NCI-H2081 treated with DMSO at 0.1 percent for 48 hours (cell line): ENCODE measurements around the gene PRND.
"Not testable (repeated sequence)": the region's sequence is repeated elsewhere in the genome, so short reads cannot be mapped to it uniquely, and the experiment has no call there.

ENCODE experiments used
- DNase-seq: peaks from one replicate; lab custom pipeline; 2025; lab: John Stamatoyannopoulos, UW

PRND gene, protein sequence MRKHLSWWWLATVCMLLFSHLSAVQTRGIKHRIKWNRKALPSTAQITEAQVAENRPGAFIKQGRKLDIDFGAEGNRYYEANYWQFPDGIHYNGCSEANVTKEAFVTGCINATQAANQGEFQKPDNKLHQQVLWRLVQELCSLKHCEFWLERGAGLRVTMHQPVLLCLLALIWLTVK

GRCh38 chr20:4721719-4722118 lies at the start of gene PRND:
TSS of gene PRND (plus strand) at chr20:4721909. CDS start at chr20:4724552, 2,643 bp downstream.
- no peak for DNase-seq

DNA sequence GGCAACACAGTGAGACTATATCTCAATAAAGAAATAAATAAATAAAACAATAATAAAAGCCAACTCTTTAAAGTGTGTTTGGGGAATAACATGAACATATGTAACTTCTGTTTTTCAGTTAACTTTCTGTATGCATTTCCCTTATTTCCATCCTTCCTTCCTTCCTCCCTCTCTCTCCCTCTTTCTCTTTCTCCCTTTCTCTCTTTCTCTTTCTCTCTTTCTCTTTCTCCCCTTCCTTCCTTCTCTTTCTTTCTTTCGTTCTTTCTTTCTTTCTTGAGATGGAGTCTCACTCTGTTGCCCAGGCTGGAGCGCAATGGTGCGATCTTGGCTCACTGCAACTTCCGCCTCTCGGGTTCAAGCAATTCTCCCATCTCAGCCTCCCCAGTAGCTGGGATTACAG lies 48.8 kb upstream of the PRND start:
- no peak for DNase-seq

DNA sequence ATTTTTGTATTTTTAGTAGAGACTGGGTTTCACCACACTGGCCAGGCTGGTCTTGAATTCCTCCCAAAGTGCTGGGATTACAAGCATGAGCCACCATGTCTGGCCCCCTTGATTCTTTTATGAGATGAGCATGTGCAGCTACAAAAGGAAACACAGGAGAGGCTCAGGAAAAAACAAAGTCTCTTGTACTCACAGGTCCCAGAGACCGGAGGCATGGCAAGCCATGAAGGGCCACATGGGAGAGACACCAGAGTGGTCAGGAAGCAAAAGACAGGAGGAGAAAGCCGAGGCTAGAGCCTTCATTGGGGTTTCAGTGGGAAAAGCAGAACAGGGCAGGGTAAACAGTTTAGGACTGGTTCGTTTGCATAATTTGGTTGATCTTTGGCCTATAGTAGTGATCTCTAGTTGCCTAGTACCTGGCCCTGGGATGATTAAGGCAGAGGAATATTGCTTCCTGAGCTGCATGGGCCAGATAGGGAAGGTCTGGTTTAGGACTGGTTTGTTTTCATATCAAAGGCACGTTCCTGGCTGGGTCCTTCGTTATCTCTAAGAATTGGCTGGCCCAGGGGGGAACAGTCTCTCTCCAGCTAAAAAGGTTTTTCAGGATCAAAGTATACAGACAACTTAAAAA lies 48.2 kb upstream of the PRND start:
- no peak for DNase-seq

DNA sequence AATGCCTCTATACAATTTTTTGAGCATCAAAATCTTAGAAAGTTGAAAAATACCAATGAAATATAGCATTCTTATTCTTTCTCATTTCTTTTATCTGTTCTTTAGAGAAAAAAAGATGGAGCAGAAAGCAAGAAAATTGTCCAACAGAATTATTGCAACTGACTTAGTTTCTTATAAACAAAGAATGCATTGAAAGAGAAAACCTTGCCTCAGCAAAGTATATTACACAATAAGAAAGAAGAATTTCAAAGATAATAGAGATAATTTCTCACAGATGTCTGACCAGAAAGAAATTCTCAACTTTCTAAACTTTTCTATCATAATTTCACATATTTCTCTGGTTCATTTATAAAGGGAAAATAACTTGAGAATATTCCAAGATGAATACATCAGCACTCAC lies 47.0 kb upstream of the PRND start:
- DNase-seq: no peak

GRCh38 chr20:4677846-4678245 lies 43.9 kb upstream of the PRND start:
- DNase-seq: no peak

DNA sequence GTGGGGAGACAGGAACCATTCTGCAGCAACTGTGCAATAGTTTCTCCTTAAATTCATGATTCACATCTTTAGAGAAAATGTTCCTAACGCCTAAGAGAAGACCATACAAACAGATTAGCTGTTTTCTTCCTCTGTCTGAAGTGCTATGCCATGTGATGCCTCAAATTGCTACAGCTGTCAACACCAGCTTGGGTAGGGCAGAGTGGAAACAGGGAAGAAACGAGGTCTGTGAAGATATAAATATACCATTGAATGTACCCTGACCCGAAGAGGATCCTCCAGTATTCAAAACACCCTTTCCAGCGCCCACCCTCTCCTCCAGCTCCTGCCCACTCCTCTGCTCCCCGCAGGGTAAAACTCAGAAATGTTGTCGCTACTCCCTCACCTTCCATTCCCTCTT lies 40.3 kb upstream of the PRND start:
- DNase-seq: no peak

GRCh38 chr20:4681991-4682401 lies 39.7 kb upstream of the PRND start:
- no peak for DNase-seq

DNA sequence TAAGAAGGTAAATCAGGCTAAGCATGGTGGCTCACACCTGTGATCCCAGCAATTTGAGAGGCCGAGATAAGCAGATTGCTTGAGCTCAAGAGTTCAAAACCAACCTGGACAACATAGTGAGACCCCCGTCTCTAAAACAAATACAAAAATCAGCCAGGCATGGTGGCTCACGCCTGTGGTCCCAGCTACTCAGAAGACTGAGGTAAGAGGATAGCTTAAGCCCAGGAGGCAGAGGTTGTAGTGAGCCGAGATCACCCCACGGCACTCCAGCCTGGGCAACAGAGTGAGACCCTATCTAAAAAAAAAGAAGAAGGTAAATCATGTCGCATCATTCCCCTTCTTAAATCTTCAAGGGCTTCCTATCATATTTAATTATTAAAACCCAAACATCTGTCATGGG lies 39.0 kb upstream of the PRND start:
- no peak for DNase-seq

GRCh38 chr20:4683261-4683660 lies 38.4 kb upstream of the PRND start:
- DNase-seq: no peak

- no peak for DNase-seq
These were observed 36.8 kb upstream of the PRND start for GRCh38 chr20:4684837-4685413.

DNA sequence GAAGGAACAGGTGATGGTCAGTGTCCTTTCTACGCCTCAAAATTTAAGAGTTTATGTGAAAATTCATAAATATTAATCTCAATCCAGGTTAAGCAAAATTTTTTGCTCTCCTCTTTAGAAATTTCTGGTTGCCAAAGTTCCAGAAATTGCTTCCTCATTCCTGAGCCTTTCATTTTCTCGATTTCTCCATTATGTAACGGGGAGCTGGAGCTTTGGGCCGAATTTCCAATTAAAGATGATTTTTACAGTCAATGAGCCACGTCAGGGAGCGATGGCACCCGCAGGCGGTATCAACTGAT lies 35.8 kb upstream of the PRND start:
- DNase-seq: no peak

DNA sequence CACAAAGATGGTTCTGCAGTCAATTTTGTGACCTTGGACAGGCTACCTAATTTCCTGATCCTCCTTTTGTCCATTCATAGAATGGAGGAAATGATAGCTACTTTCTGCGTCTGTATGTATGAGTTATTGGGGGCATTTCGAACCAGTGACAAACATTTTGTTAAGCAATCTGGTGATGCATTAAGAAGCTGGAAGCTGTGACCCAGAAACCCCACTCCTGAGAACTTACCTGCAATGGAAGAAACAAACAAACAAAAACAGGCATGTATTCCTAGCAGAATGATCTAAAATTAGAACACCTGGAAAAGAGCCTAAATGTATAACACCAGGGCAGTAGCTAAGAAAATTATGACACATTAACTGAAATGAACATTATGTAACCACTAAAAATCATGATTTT lies 33.4 kb upstream of the PRND start:
- DNase-seq: no peak

DNA sequence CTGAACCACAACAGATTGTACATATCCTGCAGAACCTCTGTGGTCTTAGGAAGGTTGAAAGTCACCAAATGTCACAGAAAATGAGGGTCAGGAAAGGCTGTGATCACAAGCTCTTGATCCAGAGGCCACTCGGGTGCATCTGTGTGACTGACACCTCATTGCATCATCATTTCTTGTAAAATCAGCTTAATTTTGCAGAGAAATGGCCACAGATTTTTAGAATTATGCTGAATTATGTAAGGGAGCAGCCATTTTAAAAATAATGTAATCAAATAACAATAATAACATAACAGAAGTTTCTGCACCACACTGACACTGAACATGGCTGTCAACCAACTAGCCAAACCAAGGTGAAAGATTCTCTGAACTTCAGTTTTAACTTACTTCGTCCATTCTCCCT lies 32.5 kb upstream of the PRND start:
- no peak for DNase-seq

DNA sequence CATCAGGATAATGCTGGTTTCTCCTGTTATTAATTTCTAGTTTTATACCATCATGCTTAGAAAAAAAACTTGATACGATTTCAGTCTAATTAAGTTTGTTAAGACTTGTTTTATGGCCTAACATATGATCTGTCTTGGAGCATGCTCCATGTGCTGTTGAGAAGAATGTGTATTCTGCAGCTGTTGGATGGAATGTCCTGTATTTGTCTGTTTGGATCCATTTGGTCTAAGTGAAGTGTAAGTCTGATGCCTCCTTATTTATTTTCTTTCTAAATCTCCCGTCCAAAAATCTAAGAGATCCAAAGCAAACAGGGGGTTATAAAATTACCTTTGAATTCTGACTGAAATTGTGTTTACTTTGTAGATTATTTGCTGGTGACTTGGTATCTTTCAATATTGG lies 30.0 kb upstream of the PRND start:
- no peak for DNase-seq

- DNase-seq: no peak
These were observed 27.6 kb upstream of the PRND start for GRCh38 chr20:4694076-4694475.

- DNase-seq: no peak
These were observed 24.4 kb upstream of the PRND start for GRCh38 chr20:4697189-4697830.

DNA sequence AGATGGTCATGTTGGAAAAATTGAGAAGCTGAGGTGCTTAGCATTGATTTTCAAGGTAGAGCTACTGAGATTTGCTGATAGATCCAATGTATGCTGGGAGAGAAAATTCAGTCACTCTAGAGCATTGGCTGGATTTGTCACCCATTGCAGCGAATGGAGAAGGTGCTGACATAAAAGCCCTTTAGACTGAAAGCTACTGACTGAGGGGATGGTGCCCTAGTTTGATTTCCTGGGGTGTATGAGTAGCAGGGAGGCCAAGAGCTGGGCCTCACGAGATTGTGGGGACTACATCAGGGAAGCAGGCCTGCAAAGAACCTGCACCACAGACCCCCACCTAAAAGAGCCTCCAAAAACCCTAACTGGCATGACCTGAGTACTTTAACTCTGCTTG lies 23.9 kb upstream of the PRND start:
- DNase-seq: no peak

DNA sequence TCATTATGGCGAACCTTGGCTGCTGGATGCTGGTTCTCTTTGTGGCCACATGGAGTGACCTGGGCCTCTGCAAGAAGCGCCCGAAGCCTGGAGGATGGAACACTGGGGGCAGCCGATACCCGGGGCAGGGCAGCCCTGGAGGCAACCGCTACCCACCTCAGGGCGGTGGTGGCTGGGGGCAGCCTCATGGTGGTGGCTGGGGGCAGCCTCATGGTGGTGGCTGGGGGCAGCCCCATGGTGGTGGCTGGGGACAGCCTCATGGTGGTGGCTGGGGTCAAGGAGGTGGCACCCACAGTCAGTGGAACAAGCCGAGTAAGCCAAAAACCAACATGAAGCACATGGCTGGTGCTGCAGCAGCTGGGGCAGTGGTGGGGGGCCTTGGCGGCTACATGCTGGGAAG lies 22.5 kb upstream of the PRND start:
- no peak for DNase-seq

GRCh38 chr20:4699957-4700356 lies 21.8 kb upstream of the PRND start:
- no peak for DNase-seq

GRCh38 chr20:4702562-4703280 lies 19.0 kb upstream of the PRND start:
- no peak for DNase-seq

DNA sequence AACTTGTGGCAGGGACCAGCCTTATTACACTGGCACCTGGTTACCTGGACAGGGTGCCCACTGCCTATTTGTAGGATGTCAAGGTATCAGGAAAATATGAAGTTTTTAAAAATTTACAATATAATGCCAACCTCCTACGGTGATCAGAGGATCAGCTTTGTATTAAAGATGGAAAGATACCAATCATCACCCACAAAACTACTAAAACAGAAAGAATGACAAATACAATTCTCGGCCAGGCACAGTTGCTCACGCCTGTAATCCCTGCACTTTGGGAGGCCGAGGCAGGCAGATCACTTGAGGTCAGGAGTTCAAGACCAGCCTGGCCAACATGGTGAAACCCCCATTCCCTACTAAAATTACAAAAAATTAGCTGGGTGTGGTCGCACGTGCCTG lies 18.4 kb upstream of the PRND start:
- no peak for DNase-seq

GRCh38 chr20:4706941-4707340 lies 14.8 kb upstream of the PRND start:
- DNase-seq: not testable (repeated sequence)

- no peak for DNase-seq
These were observed 13.7 kb upstream of the PRND start for GRCh38 chr20:4708036-4708435.
